KG1 (cell line): ENCODE results near the gene MPO.

Experiments used
- DNase-seq: peaks from one replicate; lab custom pipeline; 2025; lab: John Stamatoyannopoulos, UW

The MPO gene

DNA sequence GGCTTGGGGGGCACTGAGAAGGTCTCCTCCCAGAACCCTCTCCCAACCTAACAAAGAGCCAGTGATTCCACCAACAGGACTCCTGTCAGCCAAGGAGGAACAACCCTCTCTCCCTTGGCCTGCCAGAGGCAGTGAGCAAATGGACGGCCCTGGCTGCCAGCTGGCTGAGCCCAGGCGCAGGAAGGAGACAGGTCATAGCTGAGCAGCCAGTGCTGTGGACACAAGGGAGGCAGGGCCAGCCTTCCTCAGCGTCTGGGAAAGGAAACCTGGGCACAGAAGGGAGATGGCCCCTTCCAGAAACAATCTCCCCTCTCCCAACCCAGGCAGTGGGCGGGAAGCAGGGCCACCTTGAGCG, 2.1 kb downstream of the MPO start:
- no peak for DNase-seq

DNA sequence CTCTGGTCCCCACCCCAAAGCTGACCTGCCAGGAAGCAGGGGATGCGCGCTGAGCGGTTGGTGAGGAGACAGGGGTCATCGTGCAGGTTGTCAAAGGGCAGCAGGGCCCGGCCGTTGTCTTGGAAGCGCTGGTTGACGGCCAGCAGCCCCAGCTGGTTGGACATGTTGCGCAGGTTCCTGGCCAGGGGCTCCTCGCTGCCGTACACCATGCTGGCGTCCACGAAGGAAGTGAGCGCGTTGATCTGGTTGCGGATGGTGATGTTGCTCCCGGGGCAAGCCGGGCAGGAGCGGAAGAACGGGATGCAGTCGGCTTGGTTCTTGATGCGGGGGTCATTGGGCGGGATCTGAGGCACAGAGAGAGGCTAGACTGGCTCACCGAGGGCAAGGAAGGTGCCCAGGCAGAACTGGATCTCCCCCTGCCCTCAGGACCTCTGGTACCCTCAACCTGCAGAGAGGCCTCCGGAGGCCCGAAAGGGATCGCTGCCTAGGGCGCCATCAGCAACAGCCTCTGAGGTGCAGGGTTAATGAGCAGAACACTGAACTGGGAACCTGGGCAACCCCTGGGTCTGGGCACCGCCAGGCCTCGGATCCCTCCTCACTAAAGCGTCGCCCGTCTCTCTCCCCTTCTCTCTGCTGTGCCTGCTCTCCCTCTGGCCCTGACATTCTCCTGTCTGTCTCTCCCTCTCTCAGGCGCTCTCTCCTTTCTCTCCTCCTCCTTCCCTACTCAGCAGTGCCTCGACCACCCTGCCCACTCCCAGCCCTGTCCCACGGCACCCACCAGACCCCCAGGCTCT, 2.7 kb downstream of the MPO start:
- no peak for DNase-seq

DNA sequence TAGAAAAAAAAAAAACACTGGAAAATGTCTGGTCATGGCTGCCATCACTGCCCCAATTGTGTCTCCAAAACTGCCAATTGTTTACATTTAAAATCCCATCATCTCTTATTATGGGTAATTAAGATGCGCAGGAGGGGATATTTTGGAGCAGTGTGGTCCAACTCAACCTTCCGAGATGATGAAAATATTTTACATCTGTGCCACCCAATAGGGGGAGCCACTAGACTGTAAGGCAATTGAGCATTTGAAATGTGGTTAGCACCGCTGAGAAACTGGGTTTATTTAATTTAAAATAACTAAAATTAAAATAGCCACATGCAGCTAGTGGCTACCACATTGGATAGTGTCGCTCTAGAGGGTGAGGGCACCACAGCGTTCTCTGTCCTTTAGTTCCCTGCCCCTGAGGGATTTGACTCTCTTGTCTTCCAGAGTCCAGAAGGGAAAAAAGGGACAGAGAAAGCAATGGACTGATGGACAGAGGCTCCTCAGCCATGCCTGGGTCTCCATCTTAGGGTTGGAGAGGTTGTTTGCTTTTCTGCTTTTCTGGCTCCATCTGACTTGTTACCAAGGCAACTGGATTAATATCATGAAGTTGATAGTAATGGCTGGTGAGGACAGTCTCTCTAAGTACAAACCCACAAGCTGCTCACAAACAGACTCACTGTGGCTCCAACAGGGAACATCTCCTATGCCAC, 3.5 kb downstream of the MPO start:
- no peak for DNase-seq

GRCh38 chr17:58276423-58276822, 4.3 kb downstream of the MPO start:
- no peak for DNase-seq

DNA sequence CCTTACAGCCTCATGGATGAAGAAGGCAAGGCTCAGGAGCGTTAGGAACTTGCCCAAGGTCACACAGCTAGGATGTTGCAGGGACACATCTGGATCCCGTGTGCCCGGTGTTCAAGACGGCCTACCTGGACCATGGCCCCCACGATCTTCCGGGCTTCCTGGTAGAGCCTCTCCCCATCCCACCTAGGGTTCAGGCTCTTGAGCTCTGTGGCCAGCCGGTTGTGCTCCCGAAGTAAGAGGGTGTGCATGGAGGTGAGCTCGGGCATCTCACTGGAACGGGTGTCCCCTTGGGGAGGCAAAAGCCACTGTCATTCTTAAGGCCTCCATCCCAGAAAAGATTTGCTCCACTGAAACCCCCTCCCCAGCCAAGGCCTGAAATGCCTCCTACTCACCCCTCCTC, 5.3 kb downstream of the MPO start:
- no peak for DNase-seq

- no peak for DNase-seq
Measured at GRCh38 chr17:58273453-58274104, 7.2 kb downstream of the MPO start.

- no peak for DNase-seq
Measured at GRCh38 chr17:58272367-58273280, 8.1 kb downstream of the MPO start.

GRCh38 chr17:58271216-58271931, 9.4 kb downstream of the MPO start:
- no peak for DNase-seq

DNA sequence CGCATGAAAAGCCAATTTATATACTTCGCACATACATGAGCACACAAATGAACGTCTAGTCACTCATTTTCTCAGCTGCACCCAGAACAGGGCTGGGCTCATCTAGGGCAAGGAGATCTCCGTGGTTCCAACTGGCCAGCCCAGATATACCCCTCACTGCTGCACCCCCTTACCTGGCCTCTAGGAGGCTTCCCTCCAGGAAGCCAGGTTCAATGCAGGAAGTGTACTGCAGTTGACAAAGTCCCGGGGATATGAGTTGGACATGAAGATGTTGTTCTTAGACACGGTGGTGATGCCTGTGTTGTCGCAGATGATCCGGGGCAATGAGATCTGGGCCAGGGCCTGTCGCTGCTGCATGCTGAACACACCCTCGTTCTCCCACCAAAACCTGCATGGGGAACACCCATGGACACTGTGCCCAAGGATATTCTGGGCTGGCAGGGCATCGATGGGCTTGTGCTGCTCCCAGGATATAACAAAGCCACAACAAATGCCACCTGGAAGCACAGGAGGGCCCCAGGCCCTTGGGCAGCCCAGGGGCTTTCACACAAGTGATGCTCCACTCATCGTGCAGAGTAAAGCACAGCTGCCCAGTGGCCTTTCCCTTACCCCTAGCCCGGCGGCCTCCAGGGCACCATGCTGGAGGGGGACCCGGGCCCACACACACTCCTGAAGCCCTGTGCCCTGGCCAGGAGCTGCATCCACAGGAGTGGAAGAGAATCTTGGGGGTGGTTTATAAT, 10.1 kb downstream of the MPO start:
- DNase-seq: no peak

DNA sequence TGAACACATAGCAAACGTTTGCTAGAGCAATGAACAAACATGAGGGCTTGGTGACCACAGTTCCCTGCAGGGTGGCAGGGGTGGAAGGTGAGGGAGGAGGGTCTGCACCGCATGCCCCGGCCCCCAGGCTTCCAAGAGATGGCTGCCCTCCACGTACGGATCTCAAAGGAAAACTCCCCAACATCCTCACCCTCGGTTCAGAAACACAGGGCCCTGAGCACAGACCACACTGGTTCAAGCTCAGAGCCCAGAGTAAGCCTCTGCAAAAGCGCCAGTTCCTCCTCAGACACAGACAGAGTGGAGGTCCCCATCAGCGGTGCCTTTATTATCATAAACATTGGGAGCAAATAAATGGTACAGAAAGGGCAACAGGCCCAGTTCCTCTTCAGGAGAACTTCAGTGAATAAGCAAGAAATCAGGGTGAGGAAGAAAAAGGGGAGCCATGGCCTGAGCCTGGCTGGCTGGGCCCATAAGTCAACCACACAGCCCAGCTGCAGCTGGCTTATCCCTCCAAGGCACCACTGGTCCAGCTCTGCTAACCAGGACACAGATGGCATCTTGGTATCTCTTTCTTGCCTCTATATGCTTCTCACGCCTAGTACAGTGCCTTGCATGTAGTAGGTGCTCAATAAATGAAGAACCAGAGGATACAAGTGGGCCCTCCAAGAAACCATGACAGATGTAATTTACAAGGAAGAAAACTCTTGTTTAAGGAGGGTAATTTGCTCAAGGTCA, 11.0 kb downstream of the MPO start:
- no peak for DNase-seq

DNA sequence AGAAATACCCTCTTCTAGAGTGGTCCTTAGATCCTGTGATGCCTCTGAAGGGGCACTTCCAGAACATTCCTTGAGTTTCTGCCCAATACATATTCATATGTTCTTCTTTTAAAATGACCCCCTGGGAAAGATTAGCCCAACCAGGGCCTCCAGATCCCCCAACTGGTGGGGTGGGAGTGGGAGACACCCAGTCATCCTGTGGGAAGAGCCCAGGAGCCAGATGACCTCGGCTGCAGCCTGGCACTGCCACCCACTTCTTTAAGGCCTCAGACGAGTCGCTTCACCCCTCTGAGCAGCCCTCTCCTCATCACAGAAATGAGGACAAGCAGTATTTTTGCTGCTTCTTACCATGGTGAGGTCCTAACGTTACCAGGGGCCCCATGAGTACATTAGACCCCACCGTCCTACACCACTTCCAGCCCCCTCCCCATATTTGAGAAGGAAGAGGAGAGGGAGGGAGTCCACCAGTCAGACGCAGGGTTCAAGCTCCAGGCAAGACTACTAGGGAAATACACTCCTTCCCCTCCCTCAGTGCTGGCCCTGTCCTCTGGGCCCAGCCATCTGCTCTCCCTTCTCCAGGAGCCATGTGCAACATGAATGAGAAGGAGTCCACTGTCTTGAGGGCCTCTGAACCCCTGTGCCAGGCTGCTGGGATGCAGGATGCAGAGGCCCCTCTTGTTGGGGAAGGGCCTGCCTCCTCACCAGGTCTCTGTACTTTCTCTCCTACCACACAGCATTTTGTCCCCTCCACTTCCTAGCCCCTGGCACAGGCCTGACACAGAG, 11.8 kb downstream of the MPO start:
- no peak for DNase-seq

- no peak for DNase-seq
Measured at GRCh38 chr17:58268326-58268725, 12.4 kb downstream of the MPO start.

DNA sequence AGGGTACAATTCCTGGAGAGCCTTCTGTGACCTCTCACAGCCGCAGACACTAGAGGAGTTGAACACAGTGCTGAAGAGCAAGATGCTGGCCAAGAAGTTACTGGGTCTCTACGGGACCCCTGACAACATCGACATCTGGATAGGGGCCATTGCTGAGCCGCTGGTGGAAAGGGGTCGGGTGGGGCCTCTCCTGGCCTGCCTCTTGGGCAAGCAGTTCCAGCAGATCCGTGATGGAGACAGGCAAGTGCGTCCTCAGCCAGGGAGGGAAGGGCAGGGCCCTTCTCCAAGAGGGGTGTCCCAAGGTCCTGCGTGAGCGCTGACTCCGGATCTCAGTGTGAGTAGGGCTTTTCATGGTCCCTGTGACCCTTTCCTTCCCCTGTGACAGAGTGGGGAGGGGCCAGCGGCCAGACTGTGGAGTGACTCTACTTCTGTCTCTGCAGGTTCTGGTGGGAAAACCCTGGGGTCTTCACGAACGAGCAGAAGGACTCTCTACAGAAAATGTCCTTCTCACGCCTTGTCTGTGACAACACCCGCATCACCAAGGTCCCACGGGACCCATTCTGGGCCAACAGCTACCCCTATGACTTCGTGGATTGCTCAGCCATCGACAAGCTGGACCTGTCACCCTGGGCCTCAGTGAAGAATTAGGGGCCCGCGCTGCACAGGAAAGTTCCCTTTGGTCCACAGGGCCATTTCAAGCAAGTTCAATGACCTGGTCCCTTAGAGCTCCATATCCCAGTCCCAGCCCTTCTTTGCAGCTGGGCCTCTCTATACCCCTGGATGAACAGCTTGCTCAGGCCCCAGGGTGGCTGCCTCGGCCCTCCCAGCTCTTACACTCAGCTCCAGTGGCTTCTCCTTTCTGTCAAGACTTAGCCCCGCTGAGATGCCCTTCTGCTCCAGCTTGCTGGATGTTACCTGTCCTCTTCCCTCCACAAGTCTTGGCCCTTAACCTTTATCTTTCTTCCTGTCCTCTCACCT, 13.1 kb downstream of the MPO start:
- DNase-seq: no peak

DNA sequence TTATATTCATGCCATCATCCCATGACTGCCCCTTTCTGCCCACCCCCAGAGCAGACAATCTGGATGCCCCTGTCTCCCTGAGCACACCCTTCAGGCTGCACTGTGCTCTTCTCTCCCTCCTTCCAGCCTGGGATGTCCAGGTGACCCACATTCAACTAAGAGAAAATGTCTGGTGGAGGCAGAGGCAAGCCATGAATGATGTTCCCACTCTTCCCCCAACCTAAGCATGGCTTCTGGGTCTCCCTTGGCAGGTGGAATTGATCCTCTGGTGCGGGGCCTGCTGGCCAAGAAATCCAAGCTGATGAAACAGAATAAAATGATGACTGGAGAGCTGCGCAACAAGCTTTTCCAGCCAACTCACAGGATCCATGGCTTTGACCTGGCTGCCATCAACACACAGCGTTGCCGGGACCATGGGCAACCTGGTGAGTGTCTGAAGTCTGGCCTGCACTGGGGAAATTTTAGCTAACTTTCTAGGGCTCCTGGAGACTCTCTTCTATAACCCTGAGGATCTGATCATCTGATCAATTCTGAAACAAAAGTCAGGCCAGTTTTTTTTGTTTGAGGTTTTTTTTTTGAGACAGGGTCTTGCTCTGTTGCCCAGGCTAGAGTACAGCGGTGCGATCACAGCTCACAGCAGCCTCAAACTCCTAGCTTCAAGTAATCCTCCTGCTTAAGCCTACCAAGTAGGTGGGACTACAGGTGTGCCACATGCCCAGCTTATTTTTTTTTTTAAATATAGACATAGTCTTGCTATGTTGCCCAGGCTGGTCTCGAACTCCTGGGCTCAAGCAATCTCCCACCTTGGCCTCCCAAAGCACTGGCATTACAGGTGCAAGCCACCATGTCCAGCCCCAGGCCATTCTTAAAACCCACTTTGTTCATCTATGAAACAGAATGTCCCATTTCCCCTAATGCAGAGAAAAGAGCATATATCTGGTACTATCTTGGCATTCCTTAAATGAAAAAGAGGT, 14.5 kb downstream of the MPO start:
- no peak for DNase-seq

- DNase-seq: no peak
Measured at GRCh38 chr17:58265271-58265670, 15.5 kb downstream of the MPO start.

- no peak for DNase-seq
Measured at GRCh38 chr17:58264407-58265103, 16.2 kb downstream of the MPO start.
